Measurements from ENCODE around the gene THADA.
A peak's percentile ranks its signal among the peaks of the same experiment; 100 is the strongest.

THADA gene

GRCh38 chr2:43265421-43265820 is 330.4 kb downstream of the THADA start:
- DNase-seq: no peak

DNA sequence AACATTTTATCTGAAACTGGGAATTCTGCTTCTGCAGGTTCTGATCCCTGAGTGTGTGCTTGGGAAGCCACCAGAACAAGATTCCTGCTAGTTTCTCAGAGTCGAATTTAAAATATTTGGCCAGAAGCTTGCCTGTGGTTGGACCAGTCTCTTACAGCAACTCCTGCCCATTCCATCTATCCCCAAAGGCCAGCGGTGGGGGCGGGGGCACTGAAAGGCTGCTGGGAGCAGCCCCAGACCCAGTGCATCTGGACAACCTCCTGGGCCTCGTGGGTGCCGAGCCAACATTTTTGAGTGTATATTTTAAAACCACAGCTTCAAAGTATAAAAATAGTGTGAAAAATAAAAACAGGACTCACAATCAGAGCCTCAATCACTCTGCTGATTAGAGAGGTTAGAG is 330.8 kb downstream of the THADA start:
- no peak for DNase-seq

- DNase-seq: no peak
Observed at GRCh38 chr2:43262951-43263350, 332.9 kb downstream of the THADA start.

- DNase-seq: no peak
Observed at GRCh38 chr2:43262239-43262638, 333.6 kb downstream of the THADA start.

GRCh38 chr2:43259512-43259911 is 336.3 kb downstream of the THADA start:
- no peak for DNase-seq

DNA sequence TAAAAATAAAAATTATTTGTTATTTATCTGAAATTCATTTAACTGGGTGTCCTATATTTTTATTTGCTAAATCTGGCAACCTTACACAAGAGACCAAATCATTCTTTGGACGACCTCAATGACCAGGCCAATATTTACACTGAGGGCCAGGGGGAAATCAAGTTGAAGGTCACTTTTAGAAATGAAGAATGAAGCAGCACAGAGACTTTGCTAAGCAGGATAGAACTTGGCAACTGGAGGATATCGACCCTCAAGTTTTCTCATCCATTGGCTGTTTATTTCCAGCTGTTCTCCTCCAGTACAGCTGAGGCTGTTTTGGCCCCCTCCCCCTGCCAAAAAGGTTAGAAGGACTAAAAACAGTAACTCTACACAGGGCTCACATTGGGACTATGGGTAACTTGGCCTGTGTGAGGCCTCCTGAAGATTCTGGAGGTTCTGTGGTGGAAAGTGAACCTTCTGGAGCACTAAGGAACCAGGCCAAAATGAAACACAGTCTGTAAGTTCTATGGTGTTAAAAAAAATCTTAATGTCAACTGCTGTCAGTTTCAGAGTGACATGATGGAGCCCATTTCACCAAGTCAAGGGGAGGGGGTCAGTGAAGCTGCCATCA is 337.2 kb downstream of the THADA start:
- DNase-seq: no peak

DNA sequence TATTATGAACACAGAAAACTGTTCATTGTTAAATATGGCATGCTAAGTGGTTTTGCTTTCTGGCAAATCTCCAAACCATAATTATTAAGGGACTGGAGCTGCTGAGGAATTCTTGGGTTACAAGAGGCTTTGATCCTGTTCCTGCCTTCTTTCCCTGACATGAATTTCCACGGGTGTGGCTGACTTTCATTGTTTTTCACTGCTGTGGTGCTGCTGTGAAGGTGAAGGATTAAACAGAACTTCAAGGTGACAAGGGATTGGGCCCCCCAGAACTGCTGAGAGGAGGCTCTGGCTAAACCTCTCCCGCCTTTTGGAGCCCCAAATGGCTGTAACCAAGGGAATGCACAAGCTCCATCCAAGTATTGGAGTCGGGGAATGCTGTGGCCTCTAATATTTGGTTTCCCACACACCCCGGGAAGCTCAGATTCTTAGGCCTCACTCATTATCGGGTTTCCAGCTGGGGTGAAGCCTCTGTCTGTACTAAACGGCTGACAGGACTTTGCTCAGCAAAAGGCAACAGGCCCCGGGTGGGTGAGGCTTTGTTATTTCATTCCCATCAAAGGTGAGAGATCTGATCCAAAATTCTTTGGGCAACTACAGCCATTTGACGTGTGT is 340.4 kb downstream of the THADA start:
- no peak for DNase-seq

- DNase-seq: no peak
Observed at GRCh38 chr2:43254331-43254730, 341.5 kb downstream of the THADA start.

DNA sequence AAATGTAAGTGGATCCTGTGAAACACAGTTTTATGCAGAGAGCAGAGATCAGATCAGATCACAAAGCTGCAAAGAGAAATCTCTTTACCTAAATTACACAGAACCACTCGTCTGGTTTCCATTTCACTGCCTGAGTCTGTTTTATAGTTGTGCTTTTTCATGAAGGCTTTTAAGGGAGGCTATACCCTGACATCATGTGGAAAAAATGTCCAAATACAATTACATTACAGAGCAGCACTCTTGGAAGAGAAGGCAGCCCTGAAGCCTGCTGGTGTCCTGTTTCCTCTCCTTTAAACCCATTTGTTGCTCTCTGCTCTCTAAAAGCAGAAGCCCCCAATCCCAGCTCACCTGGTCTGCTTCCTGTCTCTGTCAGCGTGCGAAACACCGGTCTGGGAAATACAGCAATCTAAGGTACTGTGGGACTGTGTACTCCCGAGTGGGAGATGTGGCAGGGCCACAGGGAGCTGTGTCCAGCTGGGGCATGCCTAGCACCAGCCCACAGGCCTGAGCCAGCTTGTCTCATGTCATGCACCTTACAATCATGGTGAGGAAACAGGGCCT is 344.6 kb downstream of the THADA start:
- no peak for DNase-seq

- DNase-seq: no peak
Observed at GRCh38 chr2:43250015-43250414, 345.8 kb downstream of the THADA start.

DNA sequence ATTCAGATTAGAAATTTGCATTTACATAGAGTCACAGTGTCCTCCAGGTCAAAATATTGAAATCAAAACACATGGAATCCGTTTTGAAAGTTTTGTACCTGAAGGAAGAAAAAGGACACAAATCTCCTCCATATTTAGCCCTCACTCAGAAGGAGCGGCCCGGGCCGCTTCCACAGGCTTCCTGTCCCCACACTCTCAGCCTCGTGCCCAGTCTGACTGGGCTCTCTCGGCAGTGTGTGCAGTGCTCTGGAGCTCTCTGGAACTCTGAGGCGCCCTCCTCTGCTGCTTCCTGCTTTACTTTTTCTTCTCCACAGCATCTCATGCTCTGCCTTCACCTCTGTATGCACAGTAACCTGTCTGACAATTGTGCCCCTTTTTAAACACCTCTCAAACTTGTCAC is 347.2 kb downstream of the THADA start:
- DNase-seq: no peak

GRCh38 chr2:43246641-43247040 is 349.2 kb downstream of the THADA start:
- no peak for DNase-seq

- DNase-seq: no peak
Observed at GRCh38 chr2:43241558-43241957, 354.3 kb downstream of the THADA start.

- DNase-seq: no peak
Observed at GRCh38 chr2:43240766-43241150, 355.1 kb downstream of the THADA start.

GRCh38 chr2:43239981-43240765 is 355.7 kb downstream of the THADA start:
- peak; percentile 40 to 43 for DNase-seq

- DNase-seq: no peak
Observed at GRCh38 chr2:43238813-43239212, 357.0 kb downstream of the THADA start.

GRCh38 chr2:43238176-43238575 is 357.7 kb downstream of the THADA start:
- DNase-seq: no peak

GRCh38 chr2:43233218-43234212 is 362.3 kb downstream of the THADA start:
- DNase-seq: peak; percentile 87 to 90

- DNase-seq: no peak
Observed at GRCh38 chr2:43230951-43231827, 364.6 kb downstream of the THADA start.

- no peak for DNase-seq
Observed at GRCh38 chr2:43230351-43230885, 365.4 kb downstream of the THADA start.

Data from Kasumi-1 (cell line).